Liver (tissue), 9 donors: ENCODE results near the gene PSMB11. TPM values are rescaled to one million over a fixed set of nuclear protein-coding genes. Genes with fewer than 3 reads are reported as not detected.

Experiments
- DNase-seq: peaks from one replicate; pipeline ENCODE4 v3.0.0-alpha.2; 2017; ENCODE audit warnings: low spot score
- H3K27ac ChIP-seq, 2 donors: one replicate each; pipeline ENCODE4 v1.7.0; 2013; ENCODE audit warnings: inconsistent platforms in 2 of 2, low read length in 2 of 2, control low read depth in 1 of 2, low read depth in 1 of 2, mild to moderate bottlenecking in 1 of 2
- H3K27me3 ChIP-seq, 4 donors: one replicate each; pipeline versions ENCODE4 v1.6.1 to v1.7.0; 2013; ENCODE audit warnings: low read length in 3 of 4, inconsistent platforms in 1 of 4, mild to moderate bottlenecking in 1 of 4, moderate library complexity in 1 of 4; ENCODE audit not compliant: control insufficient read depth in 4 of 4, insufficient read depth in 4 of 4
- H3K36me3 ChIP-seq, 4 donors: one replicate each; pipeline versions ENCODE4 v1.6.1 to v1.7.0; 2013; ENCODE audit warnings: low read length in 3 of 4, mild to moderate bottlenecking in 3 of 4, low read depth in 1 of 4, moderate library complexity in 1 of 4; ENCODE audit not compliant: control insufficient read depth in 4 of 4, insufficient read depth in 3 of 4
- H3K4me1 ChIP-seq, 4 donors: one replicate each; pipeline versions ENCODE4 v1.6.1 to v1.7.0; 2013; ENCODE audit warnings: low read length in 3 of 4, mild to moderate bottlenecking in 3 of 4, moderate library complexity in 1 of 4; ENCODE audit not compliant: control insufficient read depth in 4 of 4, insufficient read depth in 4 of 4
- H3K4me3 ChIP-seq, 3 donors: one replicate each; pipeline versions ENCODE4 v1.6.1 to v1.7.0; 2013; ENCODE audit warnings: low read length in 3 of 3, control low read depth in 1 of 3, low read depth in 1 of 3, mild to moderate bottlenecking in 1 of 3
- H3K9ac ChIP-seq, 2 donors: one replicate each; pipeline ENCODE4 v1.7.0; 2013; ENCODE audit warnings: low read length in 2 of 2, mild to moderate bottlenecking in 2 of 2, moderate library complexity in 2 of 2, control low read depth in 1 of 2, low read depth in 1 of 2
- H3K9me3 ChIP-seq, 4 donors: one replicate each; pipeline versions ENCODE4 v1.6.1 to v1.7.0; 2013; ENCODE audit warnings: low read length in 3 of 4; ENCODE audit not compliant: control insufficient read depth in 4 of 4
- EGR1 ChIP-seq, 2 donors: IDR thresholded peaks; 2 replicates each; pipeline ENCODE4 v1.6.1; 2016 to 2018; ENCODE audit warnings: antibody characterized with exemption in 2 of 2, low read depth in 2 of 2
- FOXA1 ChIP-seq: IDR thresholded peaks from 2 replicates; pipeline ENCODE4 v1.6.1; 2016; ENCODE audit warnings: antibody characterized with exemption
- FOXA2 ChIP-seq: IDR thresholded peaks from 2 replicates; pipeline ENCODE4 v1.6.1; 2016; ENCODE audit warnings: antibody characterized with exemption
- GABPA ChIP-seq, 2 donors: IDR thresholded peaks in 1 of 2; conservative IDR thresholded peaks in 1 of 2; 2 replicates each; pipeline ENCODE4 v1.6.1; 2016; ENCODE audit warnings: antibody characterized with exemption in 2 of 2, mild to moderate bottlenecking in 1 of 2, moderate library complexity in 1 of 2
- HNF4A ChIP-seq, 2 donors: conservative IDR thresholded peaks; 2 replicates each; pipeline ENCODE4 v1.6.1; 2016; ENCODE audit warnings: antibody characterized with exemption in 2 of 2, mild to moderate bottlenecking in 2 of 2
- HNF4G ChIP-seq: IDR thresholded peaks from 2 replicates; pipeline ENCODE4 v1.6.1; 2016; ENCODE audit warnings: antibody characterized with exemption
- RAD21 ChIP-seq, 2 donors: IDR thresholded peaks; 2 replicates each; pipeline ENCODE4 v1.6.1; 2016; ENCODE audit warnings: antibody characterized with exemption in 2 of 2, mild to moderate bottlenecking in 2 of 2
- YY1 ChIP-seq: IDR thresholded peaks from 2 replicates; pipeline ENCODE4 v1.6.1; 2016; ENCODE audit warnings: antibody characterized with exemption, mild to moderate bottlenecking
- WGBS: extraction: QIAGEN DNeasy Blood & Tissue Kit; methylation state at CpG from one replicate; pipeline ENCODE4 v1.1.7; 2013; 5-methylcytosine and 5-hydroxymethylcytosine counted together
- polyA plus RNA-seq, 2 donors: library from polyadenylated mRNA; stranded (reverse) in 1 of 2; unstranded in 1 of 2; fragments of 200-250 nt in 1 of 2; fragments of >200 nt in 1 of 2; fragmentation: Nextera tagmentation in 1 of 2; extraction: Ambion mirVana in 1 of 2; gene quantifications; one replicate each; pipeline versions ENCODE4 v1.2.1 to v1.2.3, GENCODE V29; 2013 to 2015
- total RNA-seq, 2 donors: library from RNA; depleted of rRNA; stranded (reverse); fragments of >200 nt; gene quantifications; one replicate each; pipeline ENCODE4 v1.2.3, GENCODE V29; 2014
- TF ChIP-seq, protein P1 (sequence below): IDR thresholded peaks from 2 replicates; pipeline ENCODE4 v1.6.1; 2016; ENCODE audit warnings: antibody characterized with exemption
- TF ChIP-seq, protein P2 (sequence below): IDR thresholded peaks from 2 replicates; pipeline ENCODE4 v1.6.1; 2016; ENCODE audit warnings: antibody characterized with exemption
- TF ChIP-seq, protein P3 (sequence below): IDR thresholded peaks from 2 replicates; pipeline ENCODE4 v1.6.1; 2016; ENCODE audit warnings: antibody characterized with exemption
- donor health status: healthy.
- donor health status: healthy.
- donor health status: healthy.
- donor health status: healthy.
- donor health status: healthy.

PSMB11 gene
- total and polyA plus RNA-seq, 4 donors, result not detected

DNA sequence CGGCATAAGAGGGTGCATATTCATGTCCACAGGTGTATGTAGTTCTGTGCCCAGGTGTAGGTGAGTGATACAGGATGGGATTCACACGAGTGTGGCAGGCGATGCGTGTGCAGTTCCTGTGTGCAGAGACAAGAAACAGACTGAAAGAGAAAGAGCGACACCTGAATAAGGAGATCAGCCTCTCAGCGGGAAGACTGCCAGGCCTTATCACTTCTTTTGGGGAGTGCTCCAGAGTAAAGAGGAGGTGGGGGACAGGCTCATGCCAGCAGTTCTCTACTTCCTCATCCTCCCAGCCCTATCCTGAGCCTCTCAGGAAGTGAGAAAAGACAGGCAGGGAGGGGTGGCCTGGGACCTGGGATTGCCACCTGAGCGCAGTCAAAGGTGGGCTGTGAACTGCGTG lies 2.8 kb downstream of the PSMB11 start:
- Histone ChIP-seq H3K27ac (no peak overlapping the region), H3K9ac (no peak overlapping the region), H3K4me3 (no peak overlapping the region), H3K27me3 (no peaks in the 10 kb centered on the region), H3K36me3 (no peaks in the 10 kb centered on the region), H3K4me1 (peaks cover 0 to 3% (median 0%) of the 10 kb centered on the region in 4 donors), H3K9me3 (no peaks in the 10 kb centered on the region)
- TF ChIP-seq, protein P1, sequence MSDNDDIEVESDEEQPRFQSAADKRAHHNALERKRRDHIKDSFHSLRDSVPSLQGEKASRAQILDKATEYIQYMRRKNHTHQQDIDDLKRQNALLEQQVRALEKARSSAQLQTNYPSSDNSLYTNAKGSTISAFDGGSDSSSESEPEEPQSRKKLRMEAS, result no peak
- TF ChIP-seq FOXA1 (no peak), HNF4G (no peak), RAD21 (IDR thresholded peaks at IDR 0.05) (no peak), YY1 (no peak)
- TF ChIP-seq, protein P2, sequence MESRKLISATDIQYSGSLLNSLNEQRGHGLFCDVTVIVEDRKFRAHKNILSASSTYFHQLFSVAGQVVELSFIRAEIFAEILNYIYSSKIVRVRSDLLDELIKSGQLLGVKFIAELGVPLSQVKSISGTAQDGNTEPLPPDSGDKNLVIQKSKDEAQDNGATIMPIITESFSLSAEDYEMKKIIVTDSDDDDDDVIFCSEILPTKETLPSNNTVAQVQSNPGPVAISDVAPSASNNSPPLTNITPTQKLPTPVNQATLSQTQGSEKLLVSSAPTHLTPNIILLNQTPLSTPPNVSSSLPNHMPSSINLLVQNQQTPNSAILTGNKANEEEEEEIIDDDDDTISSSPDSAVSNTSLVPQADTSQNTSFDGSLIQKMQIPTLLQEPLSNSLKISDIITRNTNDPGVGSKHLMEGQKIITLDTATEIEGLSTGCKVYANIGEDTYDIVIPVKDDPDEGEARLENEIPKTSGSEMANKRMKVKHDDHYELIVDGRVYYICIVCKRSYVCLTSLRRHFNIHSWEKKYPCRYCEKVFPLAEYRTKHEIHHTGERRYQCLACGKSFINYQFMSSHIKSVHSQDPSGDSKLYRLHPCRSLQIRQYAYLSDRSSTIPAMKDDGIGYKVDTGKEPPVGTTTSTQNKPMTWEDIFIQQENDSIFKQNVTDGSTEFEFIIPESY, result no peak
- WGBS, result 91% methylated on average over 8 of the region's 8 CpGs
- DNase-seq, result no peak

DNA sequence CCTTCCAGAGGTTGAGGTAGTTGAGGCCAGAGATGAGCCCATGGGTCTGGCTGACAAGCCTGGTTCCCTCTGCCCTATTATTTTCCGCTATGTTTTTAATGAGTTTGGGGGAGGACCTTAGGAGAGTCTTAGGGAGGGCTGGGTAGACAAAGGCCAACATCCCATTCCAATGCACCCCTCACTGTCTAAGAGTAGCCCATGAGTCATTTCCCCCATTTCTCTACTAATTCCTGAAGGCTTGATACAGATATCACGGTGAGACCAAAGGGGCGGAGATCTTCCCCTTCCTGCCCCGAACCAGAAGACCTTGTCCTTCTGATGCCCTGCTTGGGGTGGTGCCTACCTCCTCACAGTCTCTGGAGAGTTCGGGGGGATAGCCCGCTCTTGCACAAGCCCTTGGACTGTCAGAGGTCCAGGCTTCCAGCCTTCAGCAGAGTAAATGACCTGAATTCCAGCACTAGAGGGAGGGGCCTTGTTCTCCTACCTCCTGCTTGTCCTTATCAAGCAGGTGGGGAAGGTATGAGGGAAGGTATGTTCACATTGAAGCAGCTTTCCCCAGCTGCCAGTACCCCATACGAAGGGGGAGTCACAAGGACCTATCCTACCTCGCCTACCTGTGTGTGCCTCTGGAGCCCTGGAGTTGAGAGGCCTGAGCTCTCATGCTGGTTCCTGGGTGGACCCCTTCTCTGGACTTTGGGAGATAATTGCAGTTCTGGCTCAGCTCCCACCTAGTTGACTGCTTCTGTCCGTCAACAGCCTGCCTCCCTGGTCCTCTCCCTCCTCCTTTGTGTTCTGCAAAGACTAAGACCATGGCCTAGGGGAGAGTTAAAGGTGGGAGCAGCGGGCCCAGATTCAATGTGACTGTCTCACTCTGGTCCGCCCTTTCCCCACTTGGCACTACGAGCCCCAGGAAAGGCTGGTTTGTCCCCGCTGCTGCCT lies 3.7 kb downstream of the PSMB11 start:
- Histone ChIP-seq H3K27ac (no peak overlapping the region), H3K36me3 (no peaks in the 10 kb centered on the region), H3K9ac (no peak overlapping the region), H3K4me3 (no peak overlapping the region), H3K27me3 (no peaks in the 10 kb centered on the region), H3K4me1 (peaks cover 0 to 3% (median 0%) of the 10 kb centered on the region in 4 donors), H3K9me3 (no peaks in the 10 kb centered on the region)
- WGBS, result 89% methylated on average over 13 of the region's 13 CpGs
- DNase-seq, result no peak
- TF ChIP-seq EGR1 (IDR thresholded peaks at IDR 0.05; ENCODE audit: low read depth in 2 of 2), result no peak
- TF ChIP-seq, protein P1, result no peak
- TF ChIP-seq FOXA1, result no peak

DNA sequence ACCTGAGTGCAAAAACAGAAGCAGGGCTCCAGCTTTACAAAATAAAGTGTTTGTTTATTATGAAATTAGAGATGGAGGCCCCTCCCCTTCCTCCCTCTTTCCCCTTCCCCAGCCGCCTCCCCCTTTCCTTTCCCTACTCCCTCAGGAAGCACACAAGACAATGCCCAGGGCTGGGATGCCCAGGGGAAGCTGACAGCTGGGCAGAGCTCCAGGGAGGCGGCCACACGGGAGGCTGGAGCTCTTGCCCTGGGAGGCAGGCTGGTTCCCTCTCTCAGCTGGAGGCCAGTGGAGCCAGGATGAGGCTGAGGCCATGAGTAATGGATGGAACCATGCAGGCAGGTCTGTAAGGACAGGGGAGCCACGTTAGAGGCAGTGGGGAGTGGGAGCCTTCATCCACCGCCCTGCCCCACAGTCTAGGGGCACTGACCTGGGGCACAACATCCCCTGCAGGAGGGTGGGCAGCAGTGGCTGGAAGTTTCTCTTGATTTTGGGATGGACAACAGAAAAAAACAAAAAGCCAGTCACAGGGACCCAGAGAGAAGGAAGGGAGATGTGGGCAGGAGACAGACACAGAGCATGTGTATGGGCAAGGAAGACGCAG lies 5.1 kb downstream of the PSMB11 start:
- Histone ChIP-seq H3K4me1 (peaks cover 0 to 3% (median 0%) of the 10 kb centered on the region in 4 donors), H3K9ac (no peak overlapping the region), H3K27ac (peak overlapping the region in 1 of 2 donors; percentile 23), H3K9me3 (no peaks in the 10 kb centered on the region), H3K36me3 (no peaks in the 10 kb centered on the region), H3K4me3 (no peak overlapping the region), H3K27me3 (no peaks in the 10 kb centered on the region)
- no peak for DNase-seq
- WGBS, result 81% methylated on average over 6 of the region's 6 CpGs
- TF ChIP-seq, protein P2, result no peak
- TF ChIP-seq HNF4G (no peak), GABPA (IDR thresholded peaks at IDR 0.05 in 1 of 2, conservative IDR thresholded peaks at IDR 0.05 in 1 of 2) (no peak), FOXA2 (no peak), RAD21 (IDR thresholded peaks at IDR 0.05) (no peak), HNF4A (conservative IDR thresholded peaks at IDR 0.05) (no peak)
- TF ChIP-seq, protein P3, sequence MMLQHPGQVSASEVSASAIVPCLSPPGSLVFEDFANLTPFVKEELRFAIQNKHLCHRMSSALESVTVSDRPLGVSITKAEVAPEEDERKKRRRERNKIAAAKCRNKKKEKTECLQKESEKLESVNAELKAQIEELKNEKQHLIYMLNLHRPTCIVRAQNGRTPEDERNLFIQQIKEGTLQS, result no peak
